Tibial artery (tissue), 4 donors: ENCODE measurements around the gene SH2D6.

Experiments
- DNase-seq, 2 donors: peaks; one replicate each; pipeline ENCODE4 v3.0.0-alpha.2; 2019
- H3K27ac ChIP-seq, 2 donors: fragments of 200-600 bp; sonication (generic) in 1 of 2; 1 replicate in 1 of 2; 2 replicates in 1 of 2; pipeline ENCODE4 v1.5.1; 2018 to 2019; ENCODE audit warnings: mild to moderate bottlenecking in 1 of 2
- H3K27me3 ChIP-seq, 2 donors: fragments of 200-600 bp; sonication (generic) in 1 of 2; one replicate each; pipeline versions ENCODE4 v1.5.1 to v1.6.0; 2016 to 2019
- H3K36me3 ChIP-seq, 3 donors: fragments of 200-600 bp; sonication (generic) in 2 of 3; one replicate each; pipeline ENCODE4 v1.5.1; 2016 to 2019; ENCODE audit warnings: mild to moderate bottlenecking in 2 of 3
- H3K4me1 ChIP-seq, 4 donors: fragments of 200-600 bp; sonication (generic) in 2 of 4; 1 replicate in 3 of 4; 2 replicates in 1 of 4; pipeline ENCODE4 v1.5.1; 2016 to 2019
- H3K4me3 ChIP-seq, 2 donors: fragments of 200-600 bp; sonication (generic) in 1 of 2; 1 replicate in 1 of 2; 2 replicates in 1 of 2; pipeline ENCODE4 v1.5.1; 2018 to 2019; ENCODE audit warnings: mild to moderate bottlenecking in 2 of 2
- H3K9me3 ChIP-seq, 3 donors: fragments of 200-600 bp; sonication (generic) in 1 of 3; one replicate each; pipeline ENCODE4 v1.5.1; 2016 to 2019
- CTCF ChIP-seq, 2 experiments: fragments of 200-600 bp in 1 of 2; fragments of 450-650 bp in 1 of 2; IDR thresholded peaks; one replicate each; pipeline ENCODE4 v1.5.1; 2017 to 2019; ENCODE audit warnings: antibody characterized with exemption in 2 of 2, mild to moderate bottlenecking in 1 of 2, moderate library complexity in 1 of 2
- intact Hi-C: fragments of 100-400 bp; cut with DNase I; formaldehyde crosslinking; loops from one replicate; pipeline ENCODE4 v1.15.0; 2023; ENCODE audit warnings: low total_unique reads

Gene SH2D6

GRCh38 chr2:85405201-85406059, 13.1 kb upstream of the SH2D6 start:
- peak in 1 of 2 donors; percentile 61 for DNase-seq
- Histone ChIP-seq H3K27me3 (no peaks in the 10 kb centered on the region), H3K36me3 (peaks cover 0 to 15% (median 8%) of the 10 kb centered on the region in 3 donors), H3K9me3 (no peaks in the 10 kb centered on the region), H3K4me3 (no peak overlapping the region), H3K4me1 (peaks cover 0 to 38% (median 24%) of the 10 kb centered on the region in 4 donors), H3K27ac (peak overlapping the region in 1 of 2 donors; percentile 10)
- intact Hi-C loops, result no loop called here
- no peak for TF ChIP-seq CTCF (IDR thresholded peaks at IDR 0.05)

GRCh38 chr2:85409845-85410583, 8.5 kb upstream of the SH2D6 start, which contains the start of gene CAPG:
Gene CAPG (minus strand): TSS chr2:85410366. CDS start chr2:85402145, 8,221 bp downstream.
- intact Hi-C loops, result no loop called here
- Histone ChIP-seq H3K27me3 (no peaks in the 10 kb centered on the region), H3K36me3 (no peaks in the 10 kb centered on the region), H3K4me1 (peaks cover 0 to 44% (median 36%) of the 10 kb centered on the region in 4 donors), H3K27ac (peak within 1 kb of the TSS; percentile 67 to 68), H3K4me3 (peak within 1 kb of the TSS; percentile 27 to 39), H3K9me3 (no peaks in the 10 kb centered on the region)
- DNase-seq, result peak in 1 of 2 donors; percentile 66
- no peak for TF ChIP-seq CTCF (IDR thresholded peaks at IDR 0.05)

GRCh38 chr2:85410584-85411404, 7.7 kb upstream of the SH2D6 start:
- intact Hi-C loops, result no loop called here
- H3K27ac ChIP-seq, result peak overlapping the region; percentile 67 to 68
- no peak for DNase-seq
- H3K27me3 ChIP-seq, result no peaks in the 10 kb centered on the region
- peaks cover 0 to 44% (median 36%) of the 10 kb centered on the region in 4 donors for H3K4me1 ChIP-seq
- peak overlapping the region; percentile 27 to 39 for H3K4me3 ChIP-seq
- no peaks in the 10 kb centered on the region for H3K9me3 ChIP-seq
- no peak for TF ChIP-seq CTCF (IDR thresholded peaks at IDR 0.05)
- H3K36me3 ChIP-seq, result no peaks in the 10 kb centered on the region

- DNase-seq, result no peak
- no peaks in the 10 kb centered on the region for H3K9me3 ChIP-seq
- intact Hi-C loops, result no loop called here
- peak overlapping the region; percentile 67 to 68 for H3K27ac ChIP-seq
- no peak overlapping the region for H3K4me3 ChIP-seq
- H3K36me3 ChIP-seq, result no peaks in the 10 kb centered on the region
- no peaks in the 10 kb centered on the region for H3K27me3 ChIP-seq
- H3K4me1 ChIP-seq, result peaks cover 0 to 44% (median 36%) of the 10 kb centered on the region in 4 donors
- no peak for TF ChIP-seq CTCF (IDR thresholded peaks at IDR 0.05)
Measured at GRCh38 chr2:85411405-85411748, 7.1 kb upstream of the SH2D6 start.
